BLaER1 (cell line): ENCODE data around the gene SLC6A3.

Experiments
- H3K27ac ChIP-seq: shearing (Covaris generic); formaldehyde crosslinking; 2 replicates; pipeline ENCODE4 v1.8.1; 2022
- H3K27me3 ChIP-seq: shearing (Covaris generic); formaldehyde crosslinking; 2 replicates; pipeline ENCODE4 v1.8.1; 2022
- H3K36me3 ChIP-seq: shearing (Covaris generic); formaldehyde crosslinking; 2 replicates; pipeline ENCODE4 v1.8.1; 2022
- H3K4me1 ChIP-seq: shearing (Covaris generic); formaldehyde crosslinking; 2 replicates; pipeline ENCODE4 v1.8.1; 2022
- H3K4me2 ChIP-seq: shearing (Covaris generic); formaldehyde crosslinking; 2 replicates; pipeline ENCODE4 v1.8.1; 2022
- H3K4me3 ChIP-seq: shearing (Covaris generic); formaldehyde crosslinking; 2 replicates; pipeline ENCODE4 v1.8.1; 2022
- H3K9ac ChIP-seq: shearing (Covaris generic); formaldehyde crosslinking; 2 replicates; pipeline ENCODE4 v1.8.1; 2022
- H3K9me3 ChIP-seq: shearing (Covaris generic); formaldehyde crosslinking; 2 replicates; pipeline ENCODE4 v1.8.1; 2022
- H4K20me1 ChIP-seq: shearing (Covaris generic); formaldehyde crosslinking; 2 replicates; pipeline ENCODE4 v1.8.1; 2022
- Cebpa-rat ChIP-seq: shearing (Covaris generic); IDR thresholded peaks from 2 replicates; pipeline ENCODE4 v1.8.1; 2022

Gene SLC6A3

DNA sequence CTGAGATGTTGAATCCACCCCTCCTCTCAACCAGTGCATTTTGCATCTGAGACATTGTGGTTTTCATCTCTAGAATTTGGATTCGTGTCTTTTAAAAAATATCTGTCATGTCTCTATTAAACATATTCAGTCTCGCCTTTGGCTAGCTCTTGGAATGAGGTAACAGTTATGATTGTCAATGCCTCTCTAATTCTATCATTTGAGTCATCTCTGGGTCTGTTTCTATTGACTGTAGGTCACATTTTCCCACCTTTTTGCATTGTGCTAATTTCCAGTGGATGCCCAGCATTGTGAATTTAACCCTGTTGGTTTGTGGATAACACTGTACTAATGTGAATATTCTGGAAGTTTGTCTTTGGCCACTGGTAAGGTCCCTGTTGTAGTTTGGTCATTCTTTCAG is 8.4 kb upstream of the SLC6A3 start:
- Histone ChIP-seq H4K20me1 (no peaks in the 10 kb centered on the region), H3K4me2 (no peak overlapping the region), H3K4me3 (no peak overlapping the region), H3K36me3 (peaks cover 3% of the 10 kb centered on the region; the same call in 1 of the 2 replicates), H3K27ac (no peak overlapping the region), H3K9me3 (peaks cover 63% of the 10 kb centered on the region), H3K27me3 (no peaks in the 10 kb centered on the region), H3K9ac (no peak overlapping the region), H3K4me1 (peaks cover 9% of the 10 kb centered on the region)
- TF ChIP-seq Cebpa-rat: no peak

DNA sequence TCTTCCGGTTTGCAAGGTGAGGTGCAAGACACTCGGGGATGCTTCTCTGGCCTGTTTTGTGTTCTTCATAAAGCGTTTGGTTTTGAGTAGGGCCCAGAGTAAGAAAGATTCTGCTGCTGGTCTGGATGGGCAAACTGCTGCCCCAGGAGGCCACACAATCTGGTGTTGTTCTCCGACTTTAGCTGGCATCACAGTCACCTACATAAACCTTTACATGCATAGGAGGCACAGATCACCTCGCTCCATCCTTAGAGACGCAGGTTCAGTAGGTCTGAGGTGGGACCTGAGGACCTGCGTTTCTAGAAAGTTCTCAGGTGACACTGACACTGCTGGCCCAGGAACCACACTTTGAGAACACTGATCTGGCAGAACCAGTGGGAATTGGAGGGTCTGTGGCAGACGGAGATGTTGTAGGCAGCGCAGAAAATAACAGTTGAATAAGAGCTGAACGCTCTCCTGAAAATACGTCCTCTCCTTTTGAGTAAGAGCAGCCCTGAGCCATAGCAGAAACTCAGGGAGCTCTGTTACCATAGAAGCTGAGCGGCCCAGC is 3.9 kb upstream of the SLC6A3 start:
- Histone ChIP-seq H3K36me3 (no peaks in the 10 kb centered on the region), H3K4me2 (peak overlapping the region; percentile 84), H3K4me3 (no peak overlapping the region), H3K27ac (no peak overlapping the region), H3K9ac (no peak overlapping the region), H3K4me1 (peaks cover 31% of the 10 kb centered on the region), H3K9me3 (peaks cover 40% of the 10 kb centered on the region), H4K20me1 (no peaks in the 10 kb centered on the region), H3K27me3 (peaks cover 40% of the 10 kb centered on the region)
- no peak for TF ChIP-seq Cebpa-rat

- no peaks in the 10 kb centered on the region for H3K36me3 ChIP-seq
- no peak overlapping the region for H3K9ac ChIP-seq
- H3K9me3 ChIP-seq: peaks cover 34% of the 10 kb centered on the region
- no peak overlapping the region for H3K27ac ChIP-seq
- 0 out of 2 replicates have a peak overlapping the region, but pooled peaks have one; percentile 36 for H3K4me3 ChIP-seq
- H3K4me2 ChIP-seq: peak overlapping the region; percentile 84
- peaks cover 46% of the 10 kb centered on the region for H3K27me3 ChIP-seq
- no peaks in the 10 kb centered on the region for H4K20me1 ChIP-seq
- no peak for TF ChIP-seq Cebpa-rat
- peaks cover 37% of the 10 kb centered on the region for H3K4me1 ChIP-seq
These were observed 3.3 kb upstream of the SLC6A3 start for GRCh38 chr5:1448511-1449011.

GRCh38 chr5:1447671-1448361 is 2.6 kb upstream of the SLC6A3 start:
- peaks cover 45% of the 10 kb centered on the region for H3K4me1 ChIP-seq
- no peaks in the 10 kb centered on the region for H4K20me1 ChIP-seq
- peak overlapping the region; percentile 84 for H3K4me2 ChIP-seq
- H3K9ac ChIP-seq: no peak overlapping the region
- H3K27ac ChIP-seq: no peak overlapping the region
- peaks cover 27% of the 10 kb centered on the region for H3K9me3 ChIP-seq
- H3K27me3 ChIP-seq: peaks cover 54% of the 10 kb centered on the region
- 0 out of 2 replicates have a peak overlapping the region, but pooled peaks have one; percentile 36 for H3K4me3 ChIP-seq
- TF ChIP-seq Cebpa-rat: no peak
- H3K36me3 ChIP-seq: no peaks in the 10 kb centered on the region

- Histone ChIP-seq H3K4me1 (peaks cover 45% of the 10 kb centered on the region), H3K9ac (no peak overlapping the region), H3K36me3 (no peaks in the 10 kb centered on the region), H3K4me2 (peak overlapping the region; percentile 84; the same call in 1 of the 2 replicates), H3K4me3 (no peak overlapping the region), H3K9me3 (peaks cover 21% of the 10 kb centered on the region), H3K27me3 (peaks cover 57% of the 10 kb centered on the region), H4K20me1 (no peaks in the 10 kb centered on the region), H3K27ac (no peak overlapping the region)
- TF ChIP-seq Cebpa-rat: no peak
These were observed 1.5 kb upstream of the SLC6A3 start for GRCh38 chr5:1446602-1447343.

DNA sequence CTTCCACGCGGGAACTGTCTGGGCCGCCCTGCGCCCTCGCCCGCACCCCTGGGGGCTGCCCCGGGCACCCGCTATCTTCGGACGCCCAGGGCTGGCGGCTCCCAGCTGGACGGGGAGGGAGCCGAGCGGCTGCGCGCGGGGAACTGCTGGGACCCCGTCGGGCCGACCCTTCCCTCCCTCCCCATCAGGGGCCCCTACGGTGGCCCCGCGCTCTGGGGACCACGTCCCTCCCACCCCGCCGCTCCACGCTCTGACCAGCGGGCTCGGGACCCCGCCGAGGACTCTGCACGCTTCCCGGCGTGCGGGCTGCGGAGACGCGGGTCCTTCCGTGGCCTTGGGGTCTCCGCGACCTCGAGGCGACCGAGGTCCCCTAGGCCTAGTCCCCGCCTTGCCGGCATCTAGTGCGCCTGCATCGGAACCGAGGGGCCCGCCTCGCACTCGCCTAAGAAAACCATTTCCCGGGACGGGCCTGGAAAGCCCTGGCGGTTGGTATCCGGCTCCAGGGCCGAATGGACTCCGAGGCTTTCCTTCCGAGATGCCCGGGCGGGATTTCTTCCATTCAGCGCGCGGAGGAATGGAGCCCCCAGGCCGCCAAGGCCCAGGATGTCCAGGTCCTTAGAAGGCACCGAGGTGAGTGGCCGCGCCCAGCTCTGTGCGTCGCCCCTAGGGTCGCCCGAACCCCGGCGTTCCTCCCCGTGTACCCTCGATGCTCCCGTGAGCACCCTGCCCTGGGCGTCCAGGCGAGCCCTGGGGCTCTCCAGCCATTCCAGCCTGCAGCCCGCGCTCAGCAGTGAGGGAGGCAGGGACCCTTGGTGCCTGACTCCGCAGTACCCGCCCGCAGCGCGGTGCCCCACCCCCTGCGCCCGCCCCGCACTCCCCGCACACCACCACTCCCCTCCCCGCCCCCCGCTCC is 705 bp upstream of the SLC6A3 start:
- no peak overlapping the region for H3K4me3 ChIP-seq
- H3K9ac ChIP-seq: no peak overlapping the region
- H4K20me1 ChIP-seq: no peaks in the 10 kb centered on the region
- H3K27ac ChIP-seq: no peak overlapping the region
- H3K36me3 ChIP-seq: no peaks in the 10 kb centered on the region
- no peak overlapping the region for H3K4me2 ChIP-seq
- peaks cover 21% of the 10 kb centered on the region for H3K9me3 ChIP-seq
- H3K4me1 ChIP-seq: peaks cover 45% of the 10 kb centered on the region
- peaks cover 57% of the 10 kb centered on the region for H3K27me3 ChIP-seq
- TF ChIP-seq Cebpa-rat: no peak

DNA sequence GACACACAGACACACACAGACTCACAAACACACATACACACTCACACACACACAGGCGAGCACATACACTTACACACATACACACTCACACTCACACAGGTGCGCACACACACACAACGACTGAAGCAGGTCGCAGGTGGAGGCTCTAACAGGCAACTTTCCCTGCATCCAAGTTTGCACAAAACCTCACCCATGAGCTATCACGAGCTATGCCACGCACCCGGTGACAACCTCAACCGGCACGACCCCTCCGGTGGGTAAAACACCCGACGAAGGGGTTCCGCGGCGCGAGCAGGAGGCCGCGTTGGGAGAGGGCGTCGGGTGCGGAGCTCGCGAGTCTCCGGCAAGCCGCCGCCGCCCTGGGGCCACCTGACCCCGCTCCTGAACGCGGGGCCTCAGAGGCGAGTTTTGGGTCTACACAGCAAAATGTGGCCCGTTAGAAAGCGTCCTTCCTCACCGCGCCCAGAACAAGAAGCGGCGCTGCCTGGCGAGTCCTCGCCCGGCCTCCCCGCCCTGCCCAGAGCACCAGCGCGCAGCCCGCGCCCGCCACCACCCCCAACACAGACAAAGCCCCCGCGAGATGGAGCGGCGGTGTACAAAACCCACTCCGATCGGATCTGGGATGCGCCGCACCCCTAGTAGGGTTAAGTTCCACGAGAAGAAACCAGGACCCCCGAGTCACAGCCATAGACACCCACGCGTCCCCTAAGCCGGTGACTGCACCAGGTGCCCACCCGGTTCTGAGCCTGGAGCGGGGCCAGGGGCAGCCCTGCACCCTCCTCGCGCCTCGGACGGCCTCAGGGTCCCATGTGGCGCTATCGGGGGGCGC is 665 bp downstream of the SLC6A3 start:
- no peak for TF ChIP-seq Cebpa-rat
- H4K20me1 ChIP-seq: no peaks in the 10 kb centered on the region
- H3K4me2 ChIP-seq: no peak overlapping the region
- no peaks in the 10 kb centered on the region for H3K36me3 ChIP-seq
- no peak overlapping the region for H3K4me3 ChIP-seq
- H3K9ac ChIP-seq: no peak overlapping the region
- H3K9me3 ChIP-seq: peaks cover 21% of the 10 kb centered on the region
- no peak overlapping the region for H3K27ac ChIP-seq
- H3K4me1 ChIP-seq: peaks cover 45% of the 10 kb centered on the region
- H3K27me3 ChIP-seq: peaks cover 57% of the 10 kb centered on the region

DNA sequence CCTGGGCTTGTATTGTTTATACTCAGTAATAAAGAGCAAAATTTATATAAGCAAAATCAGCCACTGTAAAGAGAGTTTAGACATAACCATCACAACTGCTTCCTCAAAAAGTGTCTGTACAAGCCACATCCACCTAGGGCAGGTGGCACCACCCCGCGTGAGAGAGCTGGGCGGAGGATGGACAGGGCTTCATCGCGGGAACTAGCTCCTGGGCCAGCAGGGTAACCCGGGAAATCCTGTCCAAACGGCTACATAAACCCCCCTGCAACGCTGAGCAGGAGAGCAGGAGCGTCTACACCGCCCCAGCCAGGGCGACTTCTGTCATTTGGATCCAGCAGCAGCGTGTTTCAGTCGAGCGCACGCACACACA is 1.3 kb downstream of the SLC6A3 start:
- no peak overlapping the region for H3K9ac ChIP-seq
- no peak overlapping the region for H3K4me3 ChIP-seq
- peaks cover 21% of the 10 kb centered on the region for H3K9me3 ChIP-seq
- H3K27me3 ChIP-seq: peaks cover 57% of the 10 kb centered on the region
- no peaks in the 10 kb centered on the region for H4K20me1 ChIP-seq
- no peaks in the 10 kb centered on the region for H3K36me3 ChIP-seq
- TF ChIP-seq Cebpa-rat: no peak
- no peak overlapping the region for H3K27ac ChIP-seq
- H3K4me1 ChIP-seq: peaks cover 40% of the 10 kb centered on the region
- no peak overlapping the region; the same call in 1 of the 2 replicates for H3K4me2 ChIP-seq

DNA sequence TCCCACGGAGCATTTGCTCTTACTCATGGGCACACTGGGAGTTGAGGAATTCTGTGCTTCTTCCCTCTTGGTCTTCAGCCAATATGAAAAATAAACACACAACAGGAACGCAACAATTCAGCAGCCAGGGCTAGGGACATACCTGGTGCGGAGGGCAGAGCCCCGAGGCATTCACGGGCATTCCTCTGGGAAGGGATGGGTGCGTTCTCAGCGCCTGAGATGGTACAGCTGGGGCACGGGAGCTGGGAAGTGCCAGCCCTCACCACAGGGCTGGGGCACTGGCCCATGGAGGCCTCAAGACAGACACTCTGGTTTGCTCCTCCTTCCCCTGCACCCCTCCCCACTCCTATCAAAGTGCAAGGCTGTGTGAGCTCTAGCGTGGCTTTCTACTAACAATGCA is 2.1 kb downstream of the SLC6A3 start:
- H4K20me1 ChIP-seq: no peaks in the 10 kb centered on the region
- TF ChIP-seq Cebpa-rat: no peak
- H3K4me3 ChIP-seq: no peak overlapping the region
- H3K9me3 ChIP-seq: peaks cover 21% of the 10 kb centered on the region
- H3K27ac ChIP-seq: no peak overlapping the region
- peaks cover 57% of the 10 kb centered on the region for H3K27me3 ChIP-seq
- H3K4me2 ChIP-seq: peak overlapping the region; percentile 20; the same call in 1 of the 2 replicates
- no peaks in the 10 kb centered on the region for H3K36me3 ChIP-seq
- H3K4me1 ChIP-seq: peaks cover 32% of the 10 kb centered on the region
- H3K9ac ChIP-seq: no peak overlapping the region
